Iris pigment epithelial cell (primary cell): ENCODE data around the gene SCYGR3.

ENCODE experiments used
- DNase-seq: peaks from one replicate; pipeline ENCODE4 v3.0.0-alpha.2; 2011; ENCODE audit warnings: low read depth

SCYGR3 gene, protein sequence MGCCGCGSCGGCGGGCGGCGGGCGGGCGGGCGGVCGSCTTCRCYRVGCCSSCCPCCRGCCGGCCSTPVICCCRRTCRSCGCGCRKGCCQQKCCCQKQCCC

DNA sequence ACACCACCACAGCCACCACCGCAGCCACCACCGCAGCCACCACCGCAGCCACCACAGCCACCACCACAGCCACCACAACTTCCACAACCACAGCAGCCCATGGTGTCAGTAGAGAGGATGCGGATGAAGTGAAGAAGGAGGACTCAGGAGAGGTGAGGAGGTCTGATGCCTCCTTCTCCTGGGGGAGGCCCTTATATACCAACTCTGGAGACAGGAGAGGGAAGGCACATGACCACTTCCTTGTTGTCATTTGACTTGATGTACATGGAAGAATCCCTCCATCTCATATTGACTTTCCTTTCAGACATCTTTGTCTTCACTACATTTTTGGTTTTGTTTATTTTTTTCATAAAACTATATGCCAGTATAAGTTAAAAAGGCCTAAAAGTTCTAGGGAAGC, at the start of gene SCYGR3:
Gene SCYGR3, minus strand, starts transcription at position 101 of the 400 bp plus-strand sequence. Its CDS starts 0 bp downstream, at position 101.
- DNase-seq = no peak

DNA sequence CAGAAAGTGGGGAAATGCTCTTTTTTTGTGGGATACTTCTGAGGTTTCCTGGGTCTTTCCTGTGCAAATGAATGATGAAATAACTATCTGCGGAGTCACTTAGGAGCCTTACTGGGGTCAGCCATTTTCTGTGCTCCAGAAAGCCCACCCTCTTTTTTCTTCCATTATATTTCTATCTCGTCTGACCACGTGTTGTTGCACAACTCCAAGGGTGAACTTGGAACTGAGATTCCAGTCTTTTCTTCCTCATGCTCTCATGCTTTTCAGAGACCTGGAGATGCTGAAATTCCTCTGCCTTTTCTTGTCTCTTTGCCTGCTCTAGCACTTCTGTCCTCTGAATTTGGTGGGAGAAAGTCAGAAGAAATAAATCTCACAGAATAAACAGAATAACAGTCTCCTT, 47.2 kb upstream of the SCYGR3 start:
- no peak for DNase-seq

DNA sequence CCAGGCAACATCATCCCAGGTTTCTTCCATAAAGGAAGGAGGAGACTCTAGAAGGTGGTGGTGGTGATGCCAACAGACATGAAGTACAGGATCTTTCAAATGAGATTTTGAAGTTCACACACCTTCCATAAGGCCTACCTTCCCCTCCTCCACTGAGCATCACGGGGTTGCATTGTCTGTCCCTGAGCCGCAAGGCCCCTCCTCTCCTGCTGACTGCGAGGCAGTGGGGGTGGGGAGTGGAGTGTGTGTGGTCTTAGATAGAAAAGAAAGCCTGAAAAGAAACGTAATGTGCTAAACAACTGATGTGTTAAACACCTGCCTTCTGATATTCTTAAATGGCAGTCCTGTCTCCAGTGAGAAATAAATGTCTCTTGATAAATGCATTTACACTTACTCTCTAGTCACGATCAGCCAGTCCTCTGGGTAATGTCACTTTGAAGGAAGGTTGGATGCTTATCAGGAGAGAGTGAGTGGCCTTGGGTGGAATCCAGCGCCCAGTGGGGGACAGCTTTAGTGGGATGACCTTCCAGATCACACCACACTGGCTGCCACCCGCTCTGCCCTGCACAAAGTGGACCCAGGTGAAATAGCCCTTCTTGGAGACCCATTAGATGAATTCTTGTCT, 46.5 kb upstream of the SCYGR3 start:
- no peak for DNase-seq

DNA sequence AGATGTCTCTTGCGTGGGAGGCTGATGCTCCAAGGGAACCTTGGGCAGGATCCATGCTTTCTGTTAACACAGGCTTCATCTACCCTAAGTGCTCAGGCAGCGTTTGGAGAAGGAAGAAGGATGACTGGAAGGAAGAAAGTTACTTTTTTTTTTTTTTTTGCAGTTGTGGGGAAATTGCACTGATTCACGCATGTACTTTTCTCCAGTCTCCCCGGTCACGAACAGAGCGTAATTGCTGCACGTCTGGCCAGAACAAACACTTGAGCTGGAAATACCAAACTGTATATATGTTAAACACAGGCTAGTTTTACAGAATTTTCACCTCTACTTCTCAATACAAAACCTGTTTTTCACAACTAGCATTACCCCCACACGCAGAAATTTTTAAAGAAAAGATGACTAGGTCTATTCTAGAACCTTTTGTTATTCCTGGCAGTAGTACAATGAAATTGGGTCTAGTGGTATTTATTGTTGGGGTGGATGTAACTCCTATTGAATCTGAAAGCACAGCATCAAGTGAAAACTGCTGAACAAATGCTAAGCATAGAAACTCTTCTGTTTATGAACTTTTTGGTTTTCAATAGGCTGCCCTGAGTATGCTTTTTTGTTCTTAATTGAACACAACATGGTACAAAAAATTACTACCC, 42.7 kb upstream of the SCYGR3 start:
- DNase-seq = peak; percentile 80

DNA sequence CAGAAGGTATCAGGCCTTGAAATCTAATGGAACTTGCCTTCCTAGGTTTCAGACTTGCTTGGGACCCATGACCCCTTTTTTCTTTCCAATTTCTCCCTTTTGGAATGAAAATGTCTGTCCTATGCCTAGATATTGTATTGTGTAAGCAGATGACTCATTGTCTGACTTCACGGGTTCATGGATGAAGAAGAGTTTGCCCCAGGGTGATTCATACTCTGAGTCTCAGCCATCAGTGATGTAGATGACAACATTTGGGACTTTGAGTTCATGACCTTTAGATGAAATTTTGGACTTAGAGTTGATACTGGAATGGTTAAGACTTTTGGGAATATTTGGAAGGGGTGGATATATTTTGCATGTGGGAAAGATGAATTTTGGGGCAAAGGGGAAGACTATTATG, 40.8 kb upstream of the SCYGR3 start:
- DNase-seq = peak; percentile 95

DNA sequence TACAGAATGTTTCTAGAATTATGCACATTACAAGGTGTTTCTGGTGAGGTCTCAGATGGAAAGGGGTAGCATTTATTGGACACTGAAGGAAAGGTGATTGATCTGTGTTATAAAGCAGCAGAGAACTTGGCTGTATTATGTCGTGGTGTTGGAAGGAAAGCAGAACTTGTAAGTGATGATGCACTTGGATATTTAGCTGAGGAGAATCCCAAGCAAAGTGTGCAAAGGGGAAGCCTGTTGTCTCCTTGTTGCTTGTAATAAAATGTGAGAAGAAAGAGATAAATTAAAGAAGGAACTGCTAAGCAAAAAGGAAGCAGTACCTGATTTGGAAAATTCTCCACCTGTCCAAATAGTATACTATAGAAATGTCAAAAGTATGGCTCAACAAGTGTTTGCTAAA, 39.8 kb upstream of the SCYGR3 start:
- DNase-seq = no peak

DNA sequence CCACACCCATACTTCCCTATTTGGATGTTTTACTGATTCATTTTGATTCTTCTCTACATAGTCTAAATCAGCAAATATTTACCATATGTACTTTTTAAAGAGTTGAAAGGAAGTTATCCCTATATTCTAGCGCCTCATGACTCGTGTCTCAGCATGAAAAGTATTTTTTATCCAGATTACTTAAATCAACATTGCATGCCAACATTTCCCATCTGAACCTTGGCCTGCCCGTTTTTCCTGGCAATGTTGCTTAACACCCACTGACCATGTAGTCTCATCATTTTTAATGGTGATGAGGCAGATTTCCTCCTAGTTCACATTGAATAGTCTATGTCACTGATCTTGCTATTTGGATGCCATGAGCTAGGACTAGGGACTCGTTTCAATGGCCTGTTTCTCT, 38.8 kb upstream of the SCYGR3 start:
- peak; percentile 44 for DNase-seq

DNA sequence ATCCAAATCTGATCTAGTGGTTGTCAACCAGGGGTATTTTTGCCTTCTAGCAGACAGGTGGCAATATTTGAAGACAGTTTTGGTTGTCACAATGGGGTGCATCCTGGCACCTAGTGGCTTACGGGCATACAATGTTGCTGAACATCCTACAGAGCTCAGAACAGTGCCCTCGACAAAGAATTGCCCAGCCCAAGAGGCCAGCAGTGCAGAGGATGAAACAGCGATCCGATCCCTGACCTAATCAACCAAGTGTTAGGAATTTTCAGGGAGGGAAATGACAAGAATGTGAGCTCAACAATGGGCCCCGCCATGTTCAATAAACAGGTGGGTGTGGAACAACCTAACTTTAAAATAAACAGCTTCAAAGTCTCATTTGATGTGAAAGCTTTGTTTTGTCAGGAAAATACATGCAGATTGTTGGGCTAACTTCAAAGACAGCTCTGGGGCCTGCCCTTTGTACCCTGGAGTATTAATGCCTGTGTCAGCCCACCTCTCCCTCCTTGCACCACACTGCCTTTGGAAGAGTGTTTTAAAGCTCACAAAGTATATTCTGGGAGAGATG, 29.4 kb upstream of the SCYGR3 start:
- no peak for DNase-seq

DNA sequence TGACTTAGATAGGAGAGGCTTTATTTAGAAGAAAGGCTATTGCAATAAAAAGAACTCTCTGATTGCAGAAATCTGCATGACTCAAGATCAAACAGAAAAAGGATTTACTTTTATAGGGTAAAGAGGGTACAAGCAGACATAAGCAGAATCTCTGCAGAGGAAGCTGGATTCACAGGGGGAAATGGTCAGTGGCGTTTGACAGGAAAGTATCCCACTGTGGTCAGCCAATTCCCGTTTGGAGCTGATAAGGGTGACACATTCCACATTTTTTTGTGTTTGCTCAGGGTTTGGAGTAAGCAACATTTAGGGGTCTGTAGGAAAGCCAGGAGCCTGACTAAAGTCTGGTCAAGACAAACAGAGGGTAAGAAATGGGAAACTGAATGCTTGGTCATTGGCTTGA, 28.0 kb upstream of the SCYGR3 start:
- DNase-seq = peak; percentile 25

DNA sequence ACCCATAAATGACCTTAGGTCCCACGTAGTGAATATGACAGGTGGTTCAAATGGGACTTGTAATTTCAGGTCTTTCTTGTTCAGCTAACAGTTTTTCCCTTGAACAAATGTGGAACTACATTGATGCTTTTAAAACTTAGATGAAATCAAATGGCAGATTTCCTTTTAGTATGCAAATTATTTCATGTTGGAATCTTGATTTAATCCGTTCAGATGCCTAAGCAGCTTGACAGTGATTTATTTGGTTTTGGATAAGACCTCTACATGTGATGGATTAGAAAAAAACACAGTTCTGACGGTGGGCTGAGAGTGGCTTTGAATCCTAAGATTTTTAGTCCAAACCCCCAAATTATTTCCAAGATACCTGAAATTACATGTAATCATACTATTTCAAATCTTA, 19.6 kb upstream of the SCYGR3 start:
- DNase-seq = no peak

DNA sequence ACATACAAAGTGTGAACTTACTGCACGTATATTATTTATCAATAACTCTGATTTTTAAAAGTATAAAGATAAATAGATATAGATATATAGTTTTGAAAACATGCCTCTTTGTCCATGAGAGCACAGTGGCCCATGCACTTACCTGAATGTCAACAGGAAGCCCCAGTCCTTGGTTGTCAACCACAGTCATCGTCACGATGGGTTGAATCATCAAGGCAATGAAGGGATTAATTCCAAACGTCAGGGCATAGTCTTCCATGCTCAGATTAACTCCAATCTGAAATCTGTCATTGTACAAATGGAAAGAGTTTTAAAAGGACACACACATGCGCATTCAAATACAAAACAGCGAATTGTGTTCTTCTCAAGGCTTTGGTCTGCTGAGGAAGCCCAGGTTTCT, 18.2 kb upstream of the SCYGR3 start:
- DNase-seq = no peak

DNA sequence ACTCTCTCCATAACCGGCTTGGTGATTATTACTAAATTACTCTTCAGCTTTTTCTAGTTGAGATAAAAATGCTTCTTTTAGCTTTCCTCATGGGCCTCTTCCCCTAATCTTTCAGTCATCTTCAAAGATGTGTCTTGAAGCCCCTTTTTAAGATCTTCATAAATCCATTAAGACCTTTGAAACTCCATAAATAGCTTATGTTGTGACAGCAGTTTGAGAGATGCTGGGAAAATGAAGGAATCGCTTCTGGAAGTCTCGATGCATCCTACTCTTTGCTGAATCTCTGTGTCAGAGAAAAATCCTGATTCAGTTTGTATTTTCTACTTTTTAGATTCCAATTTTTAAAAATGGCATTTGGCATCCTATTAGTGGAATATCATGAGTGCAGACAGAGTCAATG, 15.7 kb upstream of the SCYGR3 start:
- no peak for DNase-seq

DNA sequence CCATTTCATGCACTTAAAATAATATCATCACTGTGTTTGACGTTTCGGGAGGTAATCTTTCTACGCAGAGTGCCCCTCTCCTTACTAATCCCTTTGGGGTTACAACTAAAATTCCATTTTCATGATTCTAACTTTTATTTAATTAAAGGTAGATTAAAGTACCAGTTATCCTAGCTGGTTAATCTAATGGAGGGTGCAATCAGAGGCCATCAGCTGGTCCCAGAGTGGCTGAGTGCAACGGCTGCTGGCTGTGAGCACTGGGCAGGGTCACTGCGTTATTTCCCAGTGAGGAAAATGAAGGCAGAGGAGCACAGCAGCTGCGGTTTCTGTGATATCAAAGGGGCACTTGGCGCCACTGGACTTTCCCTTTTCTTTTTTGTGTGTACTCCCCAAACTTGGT, 14.8 kb upstream of the SCYGR3 start:
- DNase-seq = no peak

DNA sequence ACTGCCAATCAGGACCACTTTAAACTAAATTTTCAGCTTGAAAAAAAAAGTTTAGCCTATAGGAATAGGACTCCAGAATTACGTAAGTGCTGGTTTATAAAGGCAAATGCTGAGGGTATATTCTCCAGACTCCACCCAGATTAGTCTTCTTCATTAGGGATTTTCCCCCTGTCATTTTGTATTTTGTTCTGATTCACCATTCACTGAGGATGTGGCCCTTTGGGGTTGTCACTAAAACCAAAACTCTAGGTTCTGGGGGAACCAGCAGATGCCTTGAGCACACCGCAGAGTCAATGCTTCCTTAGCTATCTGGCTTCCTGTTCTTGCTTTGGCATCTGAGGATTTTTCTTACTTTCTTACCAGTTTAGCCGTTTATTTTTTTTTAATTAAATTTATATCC, 13.1 kb upstream of the SCYGR3 start:
- DNase-seq = no peak

DNA sequence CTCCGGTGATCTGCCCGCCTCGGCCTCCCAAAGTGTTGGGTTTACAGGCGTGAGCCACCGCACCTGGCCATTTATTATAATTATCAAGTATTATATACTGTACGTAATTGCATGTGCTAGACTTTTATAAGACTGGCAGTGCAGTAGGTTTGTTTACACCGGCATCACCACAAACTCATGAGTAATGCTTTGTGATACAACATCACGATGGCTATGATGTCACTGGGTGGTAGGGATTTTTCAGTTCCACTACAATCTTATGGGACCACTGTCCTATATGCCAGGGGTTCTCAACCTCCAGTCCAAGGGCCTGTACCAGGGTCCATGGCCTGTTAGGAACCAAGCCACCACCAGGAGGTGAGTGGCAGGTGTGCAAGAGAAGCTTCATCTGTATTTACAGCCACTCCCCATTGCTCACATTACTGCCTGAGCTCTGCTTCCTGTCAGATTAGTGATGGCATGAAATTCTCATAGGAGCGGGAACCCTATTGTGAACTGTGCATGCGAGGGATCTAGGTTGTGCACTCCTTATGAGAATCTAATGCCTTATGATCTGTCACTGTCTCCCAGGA, 12.0 kb upstream of the SCYGR3 start:
- peak; percentile 30 for DNase-seq

DNA sequence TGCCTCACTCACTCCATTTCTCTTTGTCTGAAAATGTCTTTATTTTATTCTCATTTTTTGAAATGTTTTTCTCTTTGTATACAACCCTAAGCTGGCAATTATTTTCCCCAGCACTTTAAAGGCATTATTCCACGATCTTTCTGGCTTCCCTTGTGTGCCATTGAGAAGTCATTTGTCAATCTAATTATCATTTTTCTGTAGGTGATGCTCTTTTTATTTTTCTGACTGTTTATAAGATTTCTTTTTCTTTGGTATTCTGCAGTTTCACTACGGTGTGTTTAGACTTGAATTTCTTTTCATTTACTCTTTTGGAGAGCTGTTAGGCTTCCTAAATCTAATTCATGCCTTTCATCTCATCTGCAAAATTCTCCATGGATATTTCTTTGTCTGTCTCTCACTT, 10.8 kb upstream of the SCYGR3 start:
- DNase-seq = no peak

DNA sequence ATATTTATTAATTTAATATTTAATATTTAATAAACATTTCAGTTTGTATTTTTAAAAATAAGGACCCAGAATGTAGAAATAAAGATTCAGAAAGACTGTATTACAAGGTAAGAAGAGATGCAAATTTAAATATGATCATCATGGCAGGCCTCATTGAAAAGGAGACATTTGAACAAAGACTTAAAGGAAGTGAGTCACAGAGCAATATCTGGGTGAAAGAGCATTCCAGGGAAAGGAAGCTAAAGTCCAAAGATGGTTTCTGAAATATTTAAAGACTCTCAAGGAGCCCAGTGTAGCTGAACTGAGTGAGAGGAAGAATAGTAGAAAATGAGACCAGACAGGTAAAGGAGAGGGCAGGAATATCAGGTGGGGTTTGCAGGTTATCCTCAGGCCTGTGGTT, 8.6 kb upstream of the SCYGR3 start:
- DNase-seq = peak; percentile 77

DNA sequence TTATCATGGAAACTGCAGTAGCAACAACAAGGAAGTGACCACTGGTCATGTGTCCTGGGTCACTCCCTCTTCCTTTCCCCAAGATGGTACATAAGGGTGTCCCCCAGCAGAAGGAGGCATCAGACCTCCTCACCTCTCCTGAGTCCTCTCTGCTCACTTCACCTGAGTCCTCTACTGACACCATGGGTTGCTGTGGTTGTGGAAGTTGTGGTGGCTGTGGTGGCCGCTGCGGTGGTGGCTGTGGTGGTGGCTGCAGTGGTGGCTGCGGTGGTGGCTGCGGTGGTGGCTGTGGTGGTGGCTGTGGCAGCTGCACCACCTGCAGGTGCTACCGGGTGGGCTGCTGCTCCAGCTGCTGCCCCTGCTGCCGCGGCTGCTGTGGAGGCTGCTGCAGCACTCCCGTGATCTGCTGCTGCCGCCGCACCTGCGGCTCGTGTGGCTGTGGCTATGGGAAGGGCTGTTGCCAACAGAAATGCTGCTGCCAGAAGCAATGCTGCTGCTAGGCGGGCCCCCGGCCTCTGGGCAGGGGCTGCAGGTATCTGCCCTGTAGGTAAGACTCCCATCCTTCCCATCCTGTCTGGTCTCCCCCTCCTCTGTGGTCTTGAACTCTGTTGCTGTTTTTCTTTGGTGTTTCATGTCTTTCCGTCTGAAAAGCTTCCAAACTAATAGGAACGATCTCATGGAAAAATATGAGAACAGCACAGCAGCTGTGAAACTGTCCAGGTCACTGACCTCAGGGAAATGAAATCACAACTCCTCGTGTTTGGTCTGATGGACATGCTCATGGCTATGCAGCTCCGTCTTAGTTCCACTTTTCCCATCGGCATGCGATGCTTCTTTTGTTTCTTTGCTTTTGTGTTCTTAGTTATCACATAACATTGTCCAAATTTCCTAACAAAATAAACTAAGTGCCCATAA, 2.9 kb upstream of the SCYGR3 start, which contains the start of gene SCYGR4:
Gene SCYGR4, plus strand, starts transcription at position 183 of the 915 bp plus-strand sequence. Its CDS starts 0 bp downstream, at position 183.
- no peak for DNase-seq

DNA sequence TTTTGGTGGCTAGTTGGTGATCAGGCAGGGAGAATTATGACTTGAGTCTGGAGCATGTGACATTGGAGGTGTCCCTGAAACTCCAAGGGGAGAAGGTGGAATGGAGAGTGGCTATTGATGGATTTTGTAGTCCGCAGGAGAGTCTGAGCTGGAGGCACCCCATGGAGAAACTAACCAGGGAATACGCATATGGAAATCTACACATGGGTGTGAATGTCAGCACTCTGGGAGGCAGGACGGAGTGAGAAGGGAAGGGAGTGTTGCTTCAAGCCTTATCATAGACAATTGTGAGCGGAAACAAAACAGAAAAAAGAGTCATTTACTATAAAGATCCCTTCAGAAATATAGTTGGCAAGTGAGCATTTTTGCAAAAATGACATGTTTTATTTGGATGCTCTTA, 2.0 kb upstream of the SCYGR3 start:
- no peak for DNase-seq

DNA sequence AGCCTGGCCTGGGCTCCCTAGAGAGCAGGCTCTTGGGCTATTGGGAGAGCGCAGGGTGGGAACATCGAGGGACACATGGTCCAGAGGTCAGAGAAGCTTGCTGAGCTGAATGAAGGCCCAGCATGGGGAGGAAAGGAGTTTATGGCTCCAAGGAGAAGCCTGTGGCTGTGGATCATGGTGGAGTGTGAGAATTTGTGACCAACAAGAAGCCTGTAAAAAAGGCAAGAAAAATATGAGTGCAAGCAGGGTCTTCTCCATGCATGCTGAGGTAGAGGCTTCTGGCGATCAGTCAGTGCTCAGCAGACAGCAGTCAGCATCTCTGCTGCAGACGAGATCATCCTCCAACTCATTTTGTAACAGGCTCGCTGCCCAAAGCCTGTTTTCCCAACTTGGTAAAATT, 1.3 kb upstream of the SCYGR3 start:
- no peak for DNase-seq

DNA sequence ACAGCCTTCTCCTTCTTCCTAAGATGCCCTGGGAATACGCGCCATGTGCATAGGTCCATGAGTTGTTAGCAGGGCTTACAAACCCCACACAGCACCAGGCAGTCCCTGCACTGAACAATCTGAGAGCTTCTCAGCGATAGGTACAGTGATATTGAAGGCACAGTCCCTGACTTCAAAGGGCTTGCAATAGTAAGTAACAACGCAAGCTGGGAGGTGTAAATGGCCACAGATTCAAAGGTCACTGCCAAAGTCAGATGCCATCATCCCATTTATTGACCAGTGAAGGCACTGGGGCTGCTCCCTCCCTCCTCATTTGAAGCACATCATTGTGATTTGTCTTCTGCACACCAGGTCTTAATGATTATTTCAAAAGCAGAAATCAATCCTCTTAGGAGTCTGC, 541 bp upstream of the SCYGR3 start:
- DNase-seq = no peak

DNA sequence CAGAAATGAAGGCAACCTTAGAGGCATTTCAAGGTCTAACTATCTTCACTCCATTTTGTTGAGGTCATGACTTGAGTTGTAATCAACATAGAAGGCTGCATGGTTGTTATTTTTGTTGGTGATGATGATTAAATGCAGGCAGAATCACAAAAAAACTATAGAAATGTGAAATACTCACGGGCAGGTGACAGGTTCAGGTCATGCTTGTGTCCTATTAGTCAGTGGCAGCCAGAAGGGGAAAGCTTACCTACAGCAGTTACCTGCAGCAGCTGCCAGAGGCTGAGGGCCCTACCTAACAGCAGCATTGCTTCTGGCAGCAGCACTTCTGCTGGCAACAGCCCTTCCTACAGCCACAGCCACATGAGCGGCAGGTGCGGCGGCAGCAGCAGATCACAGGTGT, 394 bp downstream of the SCYGR3 start:
- no peak for DNase-seq
